ENCODE results near the gene CTU1.

DNA sequence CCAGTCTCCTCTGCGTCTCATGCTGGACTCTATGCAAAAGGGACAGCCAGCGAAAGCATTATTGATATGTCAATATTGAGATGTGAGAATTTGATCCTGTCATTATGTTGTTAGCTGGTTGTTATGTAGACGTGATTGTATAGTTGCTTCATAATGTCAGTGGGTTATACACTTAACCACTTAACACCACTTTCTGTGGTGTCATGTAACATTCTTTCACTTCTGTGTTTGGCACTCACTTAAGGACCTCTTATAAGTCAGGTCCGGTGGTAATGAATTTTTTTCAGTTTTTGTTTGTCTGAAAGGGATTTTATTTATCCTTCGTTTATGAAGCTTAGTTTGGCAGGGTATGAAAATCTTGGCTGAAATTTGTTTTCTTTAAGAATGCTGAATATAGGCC lies 26.8 kb upstream of the CTU1 start:
- TF ChIP-seq, protein P1, sequence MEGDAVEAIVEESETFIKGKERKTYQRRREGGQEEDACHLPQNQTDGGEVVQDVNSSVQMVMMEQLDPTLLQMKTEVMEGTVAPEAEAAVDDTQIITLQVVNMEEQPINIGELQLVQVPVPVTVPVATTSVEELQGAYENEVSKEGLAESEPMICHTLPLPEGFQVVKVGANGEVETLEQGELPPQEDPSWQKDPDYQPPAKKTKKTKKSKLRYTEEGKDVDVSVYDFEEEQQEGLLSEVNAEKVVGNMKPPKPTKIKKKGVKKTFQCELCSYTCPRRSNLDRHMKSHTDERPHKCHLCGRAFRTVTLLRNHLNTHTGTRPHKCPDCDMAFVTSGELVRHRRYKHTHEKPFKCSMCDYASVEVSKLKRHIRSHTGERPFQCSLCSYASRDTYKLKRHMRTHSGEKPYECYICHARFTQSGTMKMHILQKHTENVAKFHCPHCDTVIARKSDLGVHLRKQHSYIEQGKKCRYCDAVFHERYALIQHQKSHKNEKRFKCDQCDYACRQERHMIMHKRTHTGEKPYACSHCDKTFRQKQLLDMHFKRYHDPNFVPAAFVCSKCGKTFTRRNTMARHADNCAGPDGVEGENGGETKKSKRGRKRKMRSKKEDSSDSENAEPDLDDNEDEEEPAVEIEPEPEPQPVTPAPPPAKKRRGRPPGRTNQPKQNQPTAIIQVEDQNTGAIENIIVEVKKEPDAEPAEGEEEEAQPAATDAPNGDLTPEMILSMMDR (IDR thresholded peaks at IDR 0.05; ENCODE audit: borderline replicate concordance, extremely low read depth, low read length, poor library complexity, severe bottlenecking) = no peak
- TF ChIP-seq EZH2 (IDR thresholded peaks at IDR 0.05; ENCODE audit: borderline replicate concordance, low read depth, low read length, severe bottlenecking) = no peak
